Thoracic aorta (tissue), 2 donors: ENCODE data around the gene SPACA4. TPM values are rescaled to one million over a fixed set of nuclear protein-coding genes. Genes with fewer than 3 reads are reported as not detected.

Experiments used
- ATAC-seq: fragments of 150-250 bp; one replicate; pipeline ENCODE4 v1.8.0; 2017; ENCODE audit warnings: low read depth; ENCODE audit not compliant: insufficient number of reproducible peaks, low FRiP score
- DNase-seq: peaks from one replicate; pipeline ENCODE4 v3.0.0-alpha.2; 2020; ENCODE audit warnings: low spot score
- H3K27ac ChIP-seq, 2 donors: fragments of 200-600 bp; sonication (generic); 1 replicate in 1 of 2; 2 replicates in 1 of 2; pipeline ENCODE4 v1.5.1; 2016; ENCODE audit warnings: mild to moderate bottlenecking in 2 of 2, moderate library complexity in 2 of 2
- H3K27me3 ChIP-seq: fragments of 200-600 bp; sonication (generic); replicated peaks from 2 replicates; pipeline ENCODE4 v1.6.0; 2016; ENCODE audit warnings: mild to moderate bottlenecking; ENCODE audit not compliant: insufficient read depth
- H3K36me3 ChIP-seq: fragments of 200-600 bp; sonication (generic); one replicate; pipeline ENCODE4 v1.5.1; 2016
- H3K4me1 ChIP-seq, 2 donors: fragments of 200-600 bp; sonication (generic); 1 replicate in 1 of 2; 2 replicates in 1 of 2; pipeline versions ENCODE4 v1.5.1 to v1.6.0; 2016; ENCODE audit warnings: low read depth in 2 of 2, mild to moderate bottlenecking in 1 of 2; ENCODE audit not compliant: control insufficient read depth in 1 of 2
- H3K4me3 ChIP-seq: fragments of 200-600 bp; sonication (generic); 2 replicates; pipeline ENCODE4 v1.5.1; 2016; ENCODE audit warnings: mild to moderate bottlenecking
- H3K9me3 ChIP-seq: fragments of 200-600 bp; sonication (generic); 2 replicates; pipeline ENCODE4 v1.5.1; 2016
- total RNA-seq, 2 donors: library from RNA; depleted of rRNA; stranded (reverse); fragments of >200 nt; gene quantifications; one replicate each; pipeline versions ENCODE4 v1.1.0 to v1.2.3, GENCODE V29; 2016
- TF ChIP-seq, protein P1 (sequence below): fragments of 200-600 bp; sonication (generic); IDR thresholded peaks from one replicate; pipeline ENCODE4 v1.5.1; 2019; ENCODE audit warnings: antibody characterized with exemption

SPACA4 gene
- total RNA-seq, 2 donors from 2014 or later, result not detected

DNA sequence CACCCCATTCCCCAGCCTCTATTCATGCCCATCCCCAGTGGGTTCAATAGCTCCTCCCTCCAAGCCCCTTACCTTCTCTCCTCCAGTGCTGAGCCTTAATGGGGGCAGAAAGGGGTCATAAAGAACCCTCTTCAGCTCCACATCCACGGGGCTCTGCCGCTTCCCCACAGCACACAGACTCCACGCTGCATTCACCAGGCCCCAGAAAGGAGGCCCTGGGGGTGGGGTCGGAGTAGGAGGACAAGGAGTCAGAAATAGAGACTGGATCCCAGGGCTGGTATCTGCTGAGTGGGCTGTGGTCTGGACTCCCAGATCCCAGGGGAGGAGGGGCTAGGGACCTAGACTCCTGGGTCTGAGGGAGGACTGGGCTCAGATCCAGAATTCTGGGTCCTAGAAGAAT is 37.8 kb downstream of the SPACA4 start:
- Histone ChIP-seq H3K4me3 (peak overlapping the region; percentile 84), H3K27ac (no peak overlapping the region), H3K36me3 (no peaks in the 10 kb centered on the region), H3K27me3 (no peaks in the 10 kb centered on the region), H3K9me3 (no peaks in the 10 kb centered on the region), H3K4me1 (peaks cover 6 to 17% of the 10 kb centered on the region in 2 donors)
- ATAC-seq (no peak), DNase-seq (no peak)
- TF ChIP-seq, protein P1, sequence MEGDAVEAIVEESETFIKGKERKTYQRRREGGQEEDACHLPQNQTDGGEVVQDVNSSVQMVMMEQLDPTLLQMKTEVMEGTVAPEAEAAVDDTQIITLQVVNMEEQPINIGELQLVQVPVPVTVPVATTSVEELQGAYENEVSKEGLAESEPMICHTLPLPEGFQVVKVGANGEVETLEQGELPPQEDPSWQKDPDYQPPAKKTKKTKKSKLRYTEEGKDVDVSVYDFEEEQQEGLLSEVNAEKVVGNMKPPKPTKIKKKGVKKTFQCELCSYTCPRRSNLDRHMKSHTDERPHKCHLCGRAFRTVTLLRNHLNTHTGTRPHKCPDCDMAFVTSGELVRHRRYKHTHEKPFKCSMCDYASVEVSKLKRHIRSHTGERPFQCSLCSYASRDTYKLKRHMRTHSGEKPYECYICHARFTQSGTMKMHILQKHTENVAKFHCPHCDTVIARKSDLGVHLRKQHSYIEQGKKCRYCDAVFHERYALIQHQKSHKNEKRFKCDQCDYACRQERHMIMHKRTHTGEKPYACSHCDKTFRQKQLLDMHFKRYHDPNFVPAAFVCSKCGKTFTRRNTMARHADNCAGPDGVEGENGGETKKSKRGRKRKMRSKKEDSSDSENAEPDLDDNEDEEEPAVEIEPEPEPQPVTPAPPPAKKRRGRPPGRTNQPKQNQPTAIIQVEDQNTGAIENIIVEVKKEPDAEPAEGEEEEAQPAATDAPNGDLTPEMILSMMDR, result no peak

DNA sequence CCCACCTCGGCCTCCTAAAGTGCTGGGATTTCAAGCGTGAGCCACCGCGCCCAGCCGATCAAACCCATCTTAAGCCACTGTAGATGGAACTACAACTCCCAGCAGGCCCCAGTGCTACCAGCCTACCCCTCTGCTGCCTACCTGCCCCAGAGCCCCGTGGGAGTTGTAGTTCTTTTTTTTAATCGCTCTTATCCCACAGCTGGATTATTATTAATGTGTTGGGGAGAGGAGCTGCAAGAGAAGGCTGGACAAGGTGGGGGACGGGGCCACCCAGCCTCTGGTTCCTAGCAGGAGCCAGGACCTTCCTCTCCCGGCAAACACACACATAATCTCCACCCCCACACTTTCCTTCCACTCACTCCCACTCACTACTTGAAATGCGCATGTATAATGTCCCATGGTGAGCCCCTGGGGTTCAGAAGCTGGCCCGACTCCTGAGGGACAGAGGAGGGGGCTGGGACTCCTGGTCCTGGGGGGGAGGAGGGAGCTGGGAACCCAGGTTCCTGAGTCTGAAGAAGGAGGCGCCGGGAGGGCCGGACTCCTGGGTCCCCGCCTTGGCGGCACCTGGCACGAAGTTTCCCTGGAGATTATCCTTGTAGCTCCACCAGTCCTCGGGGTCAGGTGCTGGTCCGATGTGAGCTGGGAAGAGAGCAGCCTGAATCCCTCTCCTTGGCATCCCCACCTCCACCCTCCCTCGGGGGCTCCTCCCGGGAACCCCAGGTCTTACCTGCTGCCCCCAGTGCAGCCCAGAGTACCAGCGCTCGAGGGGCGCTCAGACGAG is 38.5 kb downstream of the SPACA4 start:
- Histone ChIP-seq H3K4me1 (peaks cover 6 to 17% of the 10 kb centered on the region in 2 donors), H3K9me3 (no peaks in the 10 kb centered on the region), H3K4me3 (peak overlapping the region; percentile 84), H3K27ac (peak overlapping the region; percentile 85 to 88), H3K27me3 (no peaks in the 10 kb centered on the region), H3K36me3 (no peaks in the 10 kb centered on the region)
- TF ChIP-seq, protein P1, result no peak
- ATAC-seq (peak; percentile 5), DNase-seq (no peak)

DNA sequence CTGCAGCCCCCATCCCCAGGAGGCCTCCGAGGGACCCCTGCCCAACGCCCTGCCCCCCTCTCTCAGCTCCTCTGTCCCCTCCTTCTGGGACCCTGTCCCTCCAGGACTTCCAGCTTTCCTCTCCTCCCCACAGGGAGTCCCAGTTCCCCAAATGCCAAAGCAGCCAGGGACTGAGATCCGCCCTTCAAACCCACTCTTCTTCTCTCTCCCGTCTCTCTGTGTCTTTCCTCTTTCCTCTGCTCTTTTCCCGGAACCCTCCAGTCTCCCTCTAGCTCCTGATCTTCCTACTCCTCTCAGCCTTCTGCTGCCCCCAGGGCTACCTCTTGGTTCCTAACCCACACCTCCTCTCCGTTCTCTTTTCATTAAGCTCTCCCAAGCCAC is 39.1 kb downstream of the SPACA4 start:
- DNase-seq, result no peak

DNA sequence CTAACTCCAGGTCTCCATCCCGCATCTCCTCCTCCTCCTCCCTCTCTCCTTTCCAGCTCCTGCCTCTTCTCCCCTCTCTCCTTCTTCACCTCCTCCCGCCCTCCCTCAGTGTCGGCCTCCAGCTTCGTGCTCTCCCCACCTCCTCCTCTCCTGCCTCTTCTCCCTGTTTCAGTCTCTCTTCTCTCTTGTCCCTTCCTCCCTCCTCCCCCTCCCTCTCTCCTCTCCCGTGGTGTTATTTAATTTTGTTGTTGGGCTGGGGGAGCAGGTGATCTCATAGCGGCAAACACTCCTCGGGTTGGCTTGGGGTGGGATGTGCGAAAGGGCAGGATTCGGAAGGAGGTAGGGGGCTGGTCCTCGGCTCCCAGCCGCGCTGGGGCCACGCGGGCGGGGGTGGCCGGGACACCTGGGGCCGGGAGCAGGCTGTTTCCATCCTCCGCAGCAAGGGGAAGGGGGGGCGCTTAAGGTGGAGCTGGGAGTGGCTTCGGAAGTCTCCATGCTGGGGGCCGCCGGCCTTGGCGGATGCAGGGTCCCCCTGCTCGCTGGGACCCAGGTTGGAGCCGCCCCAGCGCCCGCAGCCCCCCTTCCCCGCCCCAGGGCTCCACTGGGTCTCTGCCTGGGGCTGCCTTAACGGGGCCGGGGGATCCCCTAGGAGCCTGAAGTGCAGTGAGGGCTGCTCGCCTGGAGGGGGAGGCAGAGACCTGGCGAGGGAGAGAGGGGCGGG is 39.6 kb downstream of the SPACA4 start, which contains the start of gene CA11:
CA11 (minus strand) TSS at position 187 of the 721 bp plus-strand sequence. CDS start 555 bp downstream, outside the sequence.
- H3K36me3 ChIP-seq, result no peaks in the 10 kb centered on the region
- TF ChIP-seq, protein P1, result peak; percentile 93
- ATAC-seq (peak; percentile 61), DNase-seq (no peak)
- peak within 1 kb of the TSS; percentile 85 to 88 for H3K27ac ChIP-seq
- peak within 1 kb of the TSS; percentile 84 for H3K4me3 ChIP-seq
- no peaks in the 10 kb centered on the region for H3K9me3 ChIP-seq
- no peaks in the 10 kb centered on the region for H3K27me3 ChIP-seq
- H3K4me1 ChIP-seq, result peaks cover 6 to 17% of the 10 kb centered on the region in 2 donors

More for the DNA sequence above, 39.1 kb downstream of the SPACA4 start:
- TF ChIP-seq, protein P1, result no peak
- Histone ChIP-seq H3K36me3 (no peaks in the 10 kb centered on the region), H3K4me3 (peak overlapping the region; percentile 84), H3K4me1 (peaks cover 6 to 17% of the 10 kb centered on the region in 2 donors), H3K27me3 (no peaks in the 10 kb centered on the region), H3K9me3 (no peaks in the 10 kb centered on the region), H3K27ac (peak overlapping the region; percentile 85 to 88)
- no peak for ATAC-seq

DNA sequence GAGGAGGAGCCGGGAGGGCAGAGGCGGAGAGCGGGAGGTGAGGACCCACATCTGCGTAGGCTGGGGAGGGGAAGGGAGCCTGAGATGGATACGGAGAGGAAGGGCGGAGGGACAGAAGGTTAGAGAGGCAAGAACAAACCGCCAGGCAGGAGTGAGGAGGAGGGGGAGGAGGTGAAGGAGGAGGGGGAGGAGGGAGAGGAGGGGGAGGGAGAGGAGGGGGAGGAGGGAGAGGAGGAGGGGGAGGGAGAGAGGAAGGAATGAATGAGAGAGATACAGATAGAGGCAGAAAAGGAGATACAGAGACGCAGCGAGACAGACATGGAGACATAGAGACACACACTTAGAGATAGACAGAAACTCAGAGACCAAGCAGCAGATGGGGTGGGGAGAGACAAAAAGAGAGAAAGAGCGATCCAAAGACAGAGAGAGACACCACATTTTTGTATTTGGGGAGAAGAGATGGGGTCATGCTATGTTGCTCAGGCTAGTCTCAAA is 40.2 kb downstream of the SPACA4 start:
- H3K27ac ChIP-seq, result peak overlapping the region; percentile 85 to 88
- no peak for DNase-seq
- H3K9me3 ChIP-seq, result no peaks in the 10 kb centered on the region
- H3K36me3 ChIP-seq, result no peaks in the 10 kb centered on the region
- ATAC-seq, result no peak
- TF ChIP-seq, protein P1, result no peak
- H3K27me3 ChIP-seq, result no peaks in the 10 kb centered on the region
- peaks cover 6 to 17% of the 10 kb centered on the region in 2 donors for H3K4me1 ChIP-seq
- H3K4me3 ChIP-seq, result peak overlapping the region; percentile 84
